HCT116 (cell line): ENCODE measurements around the gene IL11. TPM values are rescaled to one million over a fixed set of nuclear protein-coding genes. Genes with fewer than 3 reads are reported as not detected.
A peak's percentile ranks its signal among the peaks of the same experiment; 100 is the strongest.

Experiments used
- ATAC-seq: fragments of 200-7000 bp; cut with Tn5 transposase; 2 replicates; pipeline ENCODE4 v1.9.1; 2020; ENCODE audit warnings: mild to moderate bottlenecking, moderate library complexity
- BruUV-seq: library from RNA; stranded (reverse); fragments of 400-500 nt; replicated peaks from 2 replicates; lab custom pipeline; 2021; lab: Mats Ljungman, UMichigan
- CTCF ChIA-PET: fragments of 300-600 bp; sonication (Branson Sonifier 250); formaldehyde crosslinking; loops from one replicate; lab custom pipeline; 2021; ENCODE audit warnings: antibody characterized with exemption; lab: Charles Lee
- POLR2A ChIA-PET: fragments of 300-600, 350-600 bp; sonication (Branson Sonifier 250); formaldehyde crosslinking; loops from one replicate; lab custom pipeline; 2021; ENCODE audit warnings: antibody characterized with exemption; lab: Charles Lee
- RAD21 ChIA-PET, 2 experiments: fragments of 300-600 bp; sonication (Branson Sonifier 250); formaldehyde crosslinking; loops; one replicate each; lab custom pipeline; 2023; ENCODE audit warnings: low total read pairs in 2 of 2; ENCODE audit not compliant: uncharacterized antibody in 2 of 2, unreplicated experiment in 2 of 2, low non-redundant PET in 1 of 2; lab: Charles Lee
- DNase-seq: peaks from one replicate; pipeline ENCODE4 v3.0.0-alpha.2; 2010; ENCODE audit warnings: low read depth, low spot score
- H2AFZ ChIP-seq: fragments of 200-600 bp; shearing (Covaris generic), sonication (generic); 2 replicates; pipeline ENCODE4 v1.6.1; 2017; ENCODE audit warnings: low read depth, mixed run types, mixed read lengths, antibody characterized with exemption, low read length; ENCODE audit not compliant: poor library complexity, severe bottlenecking
- H3K27ac ChIP-seq: 2 replicates; pipeline ENCODE4 v1.5.1; 2012; ENCODE audit warnings: low read depth, low read length
- H3K27me3 ChIP-seq: fragments of 200-600 bp; sonication (generic); 2 replicates; pipeline ENCODE4 v1.6.1; 2016; ENCODE audit warnings: mixed run types, low read length, mixed read lengths; ENCODE audit not compliant: insufficient read depth
- H3K36me3 ChIP-seq, 2 experiments: fragments of 200-500 bp in 1 of 2; fragments of 200-600 bp in 1 of 2; sonication (Bioruptor generic) in 1 of 2; sonication (generic) in 1 of 2; 2 replicates each; pipeline versions ENCODE4 v1.5.1 to v1.6.1; 2014 to 2016; ENCODE audit warnings: low read length in 2 of 2, inconsistent platforms in 1 of 2, mixed read lengths in 1 of 2, mixed run types in 1 of 2; ENCODE audit not compliant: insufficient read depth in 2 of 2, control insufficient read depth in 1 of 2
- H3K4me1 ChIP-seq, 2 experiments: fragments of 200-600 bp in 1 of 2; sonication (generic) in 1 of 2; 2 replicates each; pipeline versions ENCODE4 v1.5.1 to v1.6.1; 2012 to 2017; ENCODE audit warnings: low read length in 2 of 2, inconsistent platforms in 1 of 2, mild to moderate bottlenecking in 1 of 2, mixed read lengths in 1 of 2, mixed run types in 1 of 2, moderate library complexity in 1 of 2; ENCODE audit not compliant: insufficient read depth in 2 of 2, control insufficient read depth in 1 of 2
- H3K4me2 ChIP-seq: fragments of 200-600 bp; sonication (generic); 2 replicates; pipeline ENCODE4 v1.6.1; 2017; ENCODE audit warnings: mixed run types, low read length, mixed read lengths
- H3K4me3 ChIP-seq, 2 experiments: fragments of 200-600 bp in 1 of 2; sonication (generic) in 1 of 2; replicated peaks in 1 of 2; 2 replicates each; pipeline ENCODE4 v1.5.1; 2011 to 2016; ENCODE audit warnings: low read length in 2 of 2, control low read depth in 1 of 2, low read depth in 1 of 2, mild to moderate bottlenecking in 1 of 2, mixed read lengths in 1 of 2, mixed run types in 1 of 2
- H3K79me2 ChIP-seq: fragments of 200-600 bp; sonication (generic); 2 replicates; pipeline ENCODE4 v1.6.1; 2017; ENCODE audit warnings: mild to moderate bottlenecking, mixed run types, low read length, moderate library complexity, mixed read lengths; ENCODE audit not compliant: insufficient read depth
- H3K9ac ChIP-seq: fragments of 200-600 bp; sonication (generic); 2 replicates; pipeline ENCODE4 v1.6.1; 2016; ENCODE audit warnings: low read length, mixed read lengths
- H3K9me2 ChIP-seq: fragments of 200-600 bp; sonication (generic), shearing (Covaris generic); 2 replicates; pipeline ENCODE4 v1.6.1; 2017; ENCODE audit warnings: mixed run types, mild to moderate bottlenecking, moderate library complexity; ENCODE audit not compliant: insufficient read depth
- H3K9me3 ChIP-seq, 2 experiments: fragments of 200-500 bp in 1 of 2; fragments of 200-600 bp in 1 of 2; sonication (Bioruptor generic) in 1 of 2; sonication (generic) in 1 of 2; 2 replicates each; pipeline ENCODE4 v1.6.1; 2014 to 2017; ENCODE audit warnings: low read length in 2 of 2, mixed read lengths in 2 of 2, inconsistent platforms in 1 of 2, low read depth in 1 of 2, mild to moderate bottlenecking in 1 of 2, mixed run types in 1 of 2, moderate library complexity in 1 of 2; ENCODE audit not compliant: control insufficient read depth in 1 of 2, insufficient read depth in 1 of 2
- H4K20me1 ChIP-seq: fragments of 200-600 bp; sonication (generic), shearing (Covaris generic); 2 replicates; pipeline ENCODE4 v1.6.1; 2017; ENCODE audit warnings: mixed run types, mild to moderate bottlenecking, moderate library complexity; ENCODE audit not compliant: insufficient read depth
- ATF3 ChIP-seq: IDR thresholded peaks from 2 replicates; pipeline ENCODE4 v1.6.1; 2012
- CBX3 ChIP-seq: IDR thresholded peaks from 2 replicates; pipeline ENCODE4 v1.6.1; 2012; ENCODE audit warnings: low read depth
- EGR1 ChIP-seq: IDR thresholded peaks from 2 replicates; pipeline ENCODE4 v1.6.1; 2012; ENCODE audit warnings: low read depth
- FOSL1 ChIP-seq: IDR thresholded peaks from 2 replicates; pipeline ENCODE4 v1.6.1; 2012; ENCODE audit warnings: low read depth
- MAX ChIP-seq: IDR thresholded peaks from 2 replicates; pipeline ENCODE4 v1.6.1; 2012
- RAD21 ChIP-seq: IDR thresholded peaks from 2 replicates; pipeline ENCODE4 v1.6.1; 2012; ENCODE audit warnings: low read depth, mild to moderate bottlenecking
- REST ChIP-seq: IDR thresholded peaks from 2 replicates; pipeline ENCODE4 v1.6.1; 2012; ENCODE audit warnings: low read depth
- SP1 ChIP-seq: IDR thresholded peaks from 2 replicates; pipeline ENCODE4 v1.6.1; 2012; ENCODE audit warnings: low read depth
- YY1 ChIP-seq: IDR thresholded peaks from 2 replicates; pipeline ENCODE4 v1.6.1; 2011; ENCODE audit warnings: low read length, low read depth, moderate library complexity, mild to moderate bottlenecking; ENCODE audit not compliant: insufficient replicate concordance; ENCODE audit errors: extremely low read depth
- ZBTB33 ChIP-seq: IDR thresholded peaks from 2 replicates; pipeline ENCODE4 v1.6.1; 2011; ENCODE audit warnings: mild to moderate bottlenecking, low read length, moderate library complexity; ENCODE audit not compliant: insufficient replicate concordance; ENCODE audit errors: extremely low read depth
- intact Hi-C: fragments of 100-400 bp; cut with micrococcal nuclease; formaldehyde crosslinking; loops from 2 replicates; pipeline ENCODE4 v1.10.0; 2022
- total RNA-seq: library from RNA; stranded (reverse); gene quantifications from one replicate; pipeline ENCODE4 v1.2.1, GENCODE V29; 2021; ENCODE audit not compliant: unreplicated experiment

Gene IL11
- total RNA-seq, 1 experiment from 2014 or later, result 2.8 TPM

- RAD21 ChIA-PET, result interaction anchor here in 1 of 2 experiments (0.7 kb wide), 1 partner anchor 224 kb away, joined by 4 read pairs; no protein-coding TSS in a partner anchor
- Histone ChIP-seq H3K27ac (no peak overlapping the region; the same call in 1 of the 2 replicates), H3K9me3 (no peaks in the 10 kb centered on the region), H3K4me2 (no peak overlapping the region), H4K20me1 (no peaks in the 10 kb centered on the region), H3K9me2 (no peaks in the 10 kb centered on the region), H3K36me3 (no peaks in the 10 kb centered on the region), H3K9ac (no peak overlapping the region), H2AFZ (no peak overlapping the region), H3K27me3 (no peaks in the 10 kb centered on the region), H3K79me2 (no peaks in the 10 kb centered on the region), H3K4me1 (peaks cover 2 to 6% of the 10 kb centered on the region in 2 experiments; a peak in 1 of 4 replicates), H3K4me3 (no peak overlapping the region)
- TF ChIP-seq FOSL1 (no peak), CBX3 (no peak), SP1 (no peak)
- POLR2A ChIA-PET, result interaction anchor here (1.5 to 1.9 kb wide), 2 partner anchors 12 kb away, joined by 4 to 5 read pairs; partner anchors contain the start of gene UBE2S
- intact Hi-C loops, result no loop called here
- no peak for DNase-seq
- CTCF ChIA-PET, result interaction anchor here (0.7 to 1.9 kb wide), 6 partner anchors 160 to 278 kb away, joined by 3 to 14 read pairs (median 6); partner anchors contain the start of gene PPP6R1
- no TSS peak for BruUV-seq
- no peak for ATAC-seq
Measured at GRCh38 chr19:55419103-55419502, 48.8 kb upstream of the IL11 start.

- Histone ChIP-seq H3K27me3 (no peaks in the 10 kb centered on the region), H3K9me2 (no peaks in the 10 kb centered on the region), H4K20me1 (no peaks in the 10 kb centered on the region), H3K36me3 (no peaks in the 10 kb centered on the region), H3K79me2 (no peaks in the 10 kb centered on the region), H3K4me1 (peaks cover 2 to 6% of the 10 kb centered on the region in 2 experiments; a peak in 1 of 4 replicates), H3K9ac (no peak overlapping the region), H3K27ac (no peak overlapping the region), H3K9me3 (no peaks in the 10 kb centered on the region), H3K4me2 (no peak overlapping the region), H3K4me3 (no peak overlapping the region), H2AFZ (peak overlapping the region; percentile 86)
- intact Hi-C loops, result loop anchor here (1.0 kb wide), 3 partner anchors 206 to 330 kb away; no protein-coding TSS in a partner anchor
- DNase-seq (peak; percentile 74), ATAC-seq (peak; percentile 99)
- ChIA-PET CTCF (interaction anchor here (0.5 to 1.9 kb wide), 16 partner anchors 86 to 739 kb away, joined by 3 to 14 read pairs (median 4); partner anchors contain the start of genes DNAAF3, PPP1R12C and PPP6R1), RAD21 (interaction anchor here (0.6 to 1.2 kb wide), 5 partner anchors 159 to 288 kb away, joined by 3 to 4 read pairs (median 3); partner anchors contain the start of gene PPP6R1 (in 1 of the 2)), POLR2A (interaction anchor here (1.5 kb wide), 1 partner anchor 11 kb away, joined by 5 read pairs; the partner anchor contains the start of gene UBE2S)
- BruUV-seq, result no TSS peak
- TF ChIP-seq MAX (peak; percentile 93), RAD21 (peak; percentile 97), EGR1 (no peak), REST (no peak), ATF3 (no peak), YY1 (peak; percentile 14), SP1 (no peak), ZBTB33 (no peak), CBX3 (peak; percentile 86)
Measured at GRCh38 chr19:55418185-55418584, 47.9 kb upstream of the IL11 start.
